HG03095 (cell line): Measurements from ENCODE around the gene RRBP1.

Experiments used
- ATAC-seq: cut with Tn5 transposase; IDR thresholded peaks from one replicate; pipeline ENCODE4 v1.9.1; 2021; ENCODE audit warnings: moderate library complexity; ENCODE audit not compliant: unreplicated experiment

The RRBP1 gene

DNA sequence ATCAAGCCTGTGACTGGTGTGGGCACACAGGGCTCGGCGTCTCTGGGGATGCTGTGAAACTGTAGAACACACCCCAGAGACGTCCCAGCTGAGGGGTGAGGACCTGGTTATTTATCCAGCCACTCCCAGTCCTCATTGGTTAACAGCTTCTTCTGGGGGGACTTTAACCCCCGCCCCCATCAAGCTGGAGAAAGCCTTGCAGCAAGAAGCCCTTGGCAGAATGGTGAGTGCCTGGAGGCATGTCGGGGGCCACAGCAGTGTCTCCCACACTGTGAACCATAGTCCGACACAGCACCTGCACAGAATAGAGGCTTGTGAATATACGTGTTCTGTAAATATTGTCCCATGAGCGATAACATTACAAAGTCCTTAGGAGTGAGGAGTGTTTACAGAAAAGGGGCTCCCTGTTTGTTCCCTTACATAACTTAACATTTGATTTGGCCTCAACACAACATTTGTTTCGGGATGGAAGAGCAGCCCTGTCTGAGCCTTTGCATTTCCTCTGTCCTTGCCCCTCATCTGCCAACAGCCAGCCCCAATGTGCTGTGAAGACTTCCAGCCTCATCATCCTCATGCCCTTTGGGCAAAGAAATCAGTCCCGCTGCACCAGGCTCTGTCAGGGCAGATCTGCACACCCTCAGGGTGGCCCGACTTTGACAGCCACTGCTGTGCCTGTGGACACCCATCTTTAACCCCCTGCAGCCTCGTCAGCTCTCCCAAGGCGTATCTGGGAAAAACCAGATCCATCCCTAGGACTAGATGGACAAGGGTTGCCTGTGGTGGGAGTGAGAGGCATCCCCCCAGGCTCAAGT, 2.2 kb upstream of the RRBP1 start:
- ATAC-seq, result no peak

DNA sequence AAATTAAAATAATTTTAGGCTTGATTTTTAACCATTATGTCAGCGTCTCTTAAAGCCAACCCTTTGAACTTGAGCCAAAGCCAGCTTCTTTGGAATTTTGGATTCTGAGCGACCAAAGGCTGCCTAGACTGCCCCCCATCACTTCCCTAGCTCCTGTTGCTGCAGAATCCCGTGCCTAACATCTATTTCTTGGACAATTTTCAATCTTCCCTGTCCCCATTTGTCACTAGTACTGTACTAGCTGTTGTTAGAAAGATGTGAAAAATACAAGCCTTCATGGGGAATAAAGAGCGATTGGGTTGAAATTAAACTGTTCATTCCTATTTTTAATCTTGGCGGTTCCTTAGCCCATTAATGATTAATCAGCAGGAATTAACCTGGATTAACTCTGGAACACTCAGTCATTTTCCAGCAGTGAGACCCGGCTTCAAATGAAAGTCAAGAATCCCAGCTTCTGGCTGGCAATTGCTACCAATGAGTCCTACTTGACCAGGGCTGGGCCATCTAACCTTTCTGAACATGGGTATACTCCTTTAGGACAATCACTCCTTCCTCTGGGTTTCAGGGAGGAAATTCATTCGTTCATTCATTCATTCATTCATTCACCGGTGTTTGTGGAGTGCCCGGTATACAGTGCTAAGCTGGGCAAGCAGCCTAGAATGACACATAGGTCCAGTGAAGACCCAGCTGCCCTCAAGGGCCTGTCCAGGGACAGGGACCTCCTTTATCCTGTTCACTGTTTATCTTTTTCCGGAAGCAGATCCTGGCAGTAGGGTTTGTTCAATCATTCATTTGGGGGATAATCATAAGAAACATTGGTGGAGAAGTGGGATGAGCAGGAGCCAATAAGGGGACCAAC, 1.4 kb upstream of the RRBP1 start:
- no peak for ATAC-seq

GRCh38 chr20:17682889-17683198, 802 bp upstream of the RRBP1 start:
- no peak for ATAC-seq

- no peak for ATAC-seq
Observed at GRCh38 chr20:17681726-17682102, 328 bp downstream of the RRBP1 start.

- no peak for ATAC-seq
Observed at GRCh38 chr20:17680836-17681725, 961 bp downstream of the RRBP1 start.

- ATAC-seq, result no peak
Observed at GRCh38 chr20:17679941-17680835, 1.9 kb downstream of the RRBP1 start.

DNA sequence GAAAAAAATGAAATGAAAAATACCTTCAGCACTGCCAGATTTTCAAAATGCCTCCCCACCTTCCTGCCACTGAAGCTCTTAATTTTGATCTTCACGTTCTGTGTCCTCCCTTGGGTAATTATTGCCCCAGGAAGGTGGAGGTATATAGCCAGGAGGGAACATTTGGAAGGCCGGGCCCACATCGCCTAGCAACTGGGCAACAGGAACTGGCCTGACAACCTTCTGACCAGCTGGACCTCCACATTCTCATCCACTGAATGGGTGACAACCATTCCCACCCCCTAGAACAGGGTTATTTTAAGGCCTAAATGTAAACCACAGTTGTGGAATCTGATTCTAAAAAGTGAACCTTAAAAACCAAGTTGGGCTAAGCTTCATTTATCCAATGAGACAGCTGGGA, 3.2 kb downstream of the RRBP1 start:
- ATAC-seq, result no peak

- ATAC-seq, result no peak
Observed at GRCh38 chr20:17678295-17678694, 3.7 kb downstream of the RRBP1 start.

DNA sequence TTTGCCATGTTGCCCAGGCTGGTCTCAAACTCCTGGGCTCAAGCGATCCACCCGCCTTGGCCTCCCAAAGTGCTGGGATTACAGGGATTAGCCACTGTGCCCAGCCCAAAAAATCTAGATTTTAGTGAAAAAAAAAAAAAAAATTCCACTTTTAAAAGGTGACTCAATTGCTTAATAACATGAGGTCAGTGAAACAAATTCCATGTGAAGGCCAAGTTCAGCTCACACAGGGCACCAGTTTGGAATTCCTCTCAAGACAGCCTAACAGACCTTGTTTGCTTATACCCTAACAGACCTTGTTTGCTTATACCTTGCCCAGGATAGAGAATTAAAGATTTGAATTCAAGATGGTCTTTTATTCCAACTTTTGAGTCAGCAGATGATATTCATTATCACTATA, 5.1 kb downstream of the RRBP1 start:
- ATAC-seq, result no peak

DNA sequence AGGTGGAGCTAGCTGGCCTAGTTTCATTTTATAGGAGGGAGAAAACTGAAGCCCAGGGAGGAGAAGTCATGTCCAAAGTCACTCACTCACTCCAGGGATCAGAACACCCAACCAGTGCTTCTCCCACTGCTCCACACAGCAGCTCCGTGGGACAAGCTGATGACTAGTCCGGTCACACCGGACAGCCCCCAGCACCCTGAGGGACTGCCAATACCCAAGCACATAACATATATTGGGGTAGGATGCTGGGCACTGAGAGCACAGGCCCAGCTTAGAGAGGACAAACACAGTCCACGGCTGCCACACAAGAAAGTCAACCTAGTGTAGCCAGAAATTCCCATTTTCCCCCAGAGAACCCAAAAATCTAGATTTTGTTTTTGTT, 5.7 kb downstream of the RRBP1 start:
- no peak for ATAC-seq

DNA sequence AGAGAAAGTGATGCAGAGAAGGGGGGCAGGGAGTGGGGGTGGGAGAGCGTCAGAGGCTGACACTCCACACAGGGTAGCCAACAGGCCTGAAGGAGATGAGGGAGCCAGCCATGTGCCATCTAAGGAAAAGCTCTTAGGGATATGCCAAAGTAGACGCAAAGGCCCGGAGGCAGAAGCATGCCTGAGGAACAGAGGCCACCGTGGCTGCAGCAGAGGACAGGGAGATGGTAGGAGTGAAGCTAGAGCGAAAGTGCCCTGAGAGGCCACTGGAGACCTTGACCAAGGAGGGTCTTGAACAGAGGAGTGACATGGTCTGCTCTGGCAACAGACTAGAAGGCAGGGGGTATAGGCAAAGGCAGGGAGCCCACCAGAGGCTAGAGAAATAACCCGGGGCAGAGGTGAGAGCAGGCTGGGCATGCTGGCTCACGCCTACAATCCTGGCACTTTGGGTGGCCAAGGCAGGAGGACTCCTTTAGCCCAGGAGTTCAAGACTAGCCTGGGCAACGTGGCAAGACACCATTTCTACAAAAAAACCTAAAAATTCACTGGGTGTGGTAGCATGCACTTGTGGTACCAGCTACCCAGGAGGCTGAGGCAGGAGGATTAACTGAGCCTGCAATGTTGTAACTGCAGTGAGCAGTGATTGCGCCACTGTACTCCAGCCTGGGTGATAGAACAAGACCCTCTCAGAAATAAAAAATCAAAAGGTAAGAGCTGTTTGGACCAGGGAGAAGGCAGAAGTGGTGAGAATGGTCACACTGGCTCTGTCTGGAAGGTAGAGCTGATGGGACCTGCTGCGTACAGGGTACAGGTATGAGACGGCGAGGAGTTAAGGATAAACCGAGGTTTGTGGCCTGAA, 6.3 kb downstream of the RRBP1 start:
- no peak for ATAC-seq

- ATAC-seq, result no peak
Observed at GRCh38 chr20:17674722-17675518, 7.1 kb downstream of the RRBP1 start.

- ATAC-seq, result no peak
Observed at GRCh38 chr20:17673084-17673483, 9.0 kb downstream of the RRBP1 start.

- ATAC-seq, result no peak
Observed at GRCh38 chr20:17671565-17671964, 10.5 kb downstream of the RRBP1 start.

DNA sequence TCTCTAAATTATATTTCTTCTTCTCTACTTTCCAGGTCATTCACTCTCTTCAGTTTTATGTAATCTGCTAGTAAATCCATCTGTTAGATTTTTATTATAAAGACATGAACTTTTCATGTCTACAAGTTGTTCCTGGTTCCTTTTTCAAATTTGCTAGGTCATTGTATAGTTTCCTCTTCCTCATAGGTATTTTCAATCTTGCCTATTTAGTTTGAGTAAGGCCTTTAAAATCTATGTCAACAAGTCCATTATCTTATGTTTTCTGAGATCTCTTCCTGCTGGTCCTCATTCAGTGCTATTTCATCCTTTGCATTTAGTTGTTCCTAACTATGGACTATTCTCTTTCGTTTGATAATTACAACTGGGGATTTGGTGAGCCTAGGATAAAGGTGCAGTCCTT, 11.0 kb downstream of the RRBP1 start:
- no peak for ATAC-seq

DNA sequence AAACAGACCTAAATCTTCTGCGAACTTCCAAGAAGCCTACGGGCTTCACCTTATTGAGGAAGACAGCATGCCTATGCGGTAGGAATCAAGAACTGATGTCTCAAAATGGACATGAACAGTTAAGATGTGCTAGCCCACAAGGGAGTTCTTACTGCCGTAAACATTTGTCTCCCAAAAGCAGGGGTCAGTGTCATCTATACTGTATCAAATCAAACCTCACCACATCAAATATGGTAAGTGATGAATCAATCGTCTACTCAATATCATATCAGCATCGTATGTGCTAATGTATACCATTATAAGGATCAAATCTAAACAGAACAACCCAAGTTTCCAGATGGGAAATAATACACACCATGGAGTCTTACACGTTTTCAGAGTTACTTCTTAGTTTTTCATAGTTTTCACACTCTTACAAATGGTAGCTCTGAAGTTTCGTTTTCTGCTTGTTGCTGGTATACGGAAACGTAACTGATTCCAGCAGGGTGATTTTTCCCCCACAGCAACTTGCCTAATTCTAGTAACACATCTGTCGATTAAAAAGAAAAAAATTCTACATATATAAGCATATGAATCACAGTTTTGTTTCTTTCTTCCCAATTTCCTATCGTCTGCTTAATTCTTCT, 12.6 kb downstream of the RRBP1 start:
- no peak for ATAC-seq

DNA sequence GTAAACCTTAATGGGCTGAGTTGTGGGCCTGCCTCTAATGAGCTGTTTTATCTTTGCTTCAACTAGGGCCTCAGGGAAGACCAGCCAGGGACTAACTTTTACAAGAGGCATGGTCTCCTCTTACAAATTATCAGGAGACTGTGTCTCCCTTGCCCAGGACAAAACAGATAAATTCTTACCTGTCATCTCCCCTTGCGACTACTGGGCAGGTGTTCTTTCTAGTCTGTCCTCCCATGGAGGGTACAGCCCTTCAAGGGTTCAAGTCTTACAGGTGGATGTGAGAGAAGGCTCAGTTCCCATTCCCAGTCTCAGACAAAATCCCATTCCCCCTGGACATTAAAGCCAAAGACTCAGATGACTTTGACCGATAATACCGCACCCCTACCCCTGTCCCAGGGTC, 13.6 kb downstream of the RRBP1 start:
- ATAC-seq, result no peak

DNA sequence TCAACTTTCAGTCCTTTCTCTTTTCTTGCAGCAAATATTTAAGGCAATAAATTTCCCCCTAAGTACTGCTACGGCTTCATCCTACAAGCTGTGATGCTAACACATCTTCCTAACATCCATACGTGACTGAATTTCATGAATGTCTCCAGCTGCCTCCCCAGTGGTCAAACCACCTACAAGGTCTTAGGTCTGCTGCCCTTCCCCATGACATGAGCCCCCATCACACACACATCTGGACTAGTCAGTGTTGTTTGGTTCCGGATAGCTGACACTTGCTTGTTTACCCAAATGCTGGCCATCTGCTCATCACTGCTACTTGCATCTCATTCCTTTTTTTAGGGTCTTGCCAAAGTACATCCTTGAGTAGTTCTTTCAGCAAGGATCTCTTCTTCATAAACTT, 14.6 kb downstream of the RRBP1 start:
- ATAC-seq, result no peak
